Stimulated activated CD8-positive, alpha-beta memory T cell treated with anti-CD3 and anti-CD28 coated beads, Interleukin-15, amount 100 ng/mL, for 48 hours (primary cell): ENCODE measurements around the gene UBE4B.
"Not testable (repeated sequence)": the region's sequence is repeated elsewhere in the genome, so short reads cannot be mapped to it uniquely, and the experiment has no call there.

Experiments used
- DNase-seq, 2 donors: peaks; one replicate each; pipeline ENCODE4 v3.0.0-alpha.2; 2020; ENCODE audit warnings: low read depth in 2 of 2

UBE4B gene

GRCh38 chr1:10210841-10211804, 178.4 kb downstream of the UBE4B start:
- DNase-seq = no peak

- DNase-seq = no peak
Observed at GRCh38 chr1:10211805-10212410, 179.2 kb downstream of the UBE4B start.

- DNase-seq = no peak
Observed at GRCh38 chr1:10212476-10212875, 179.7 kb downstream of the UBE4B start.

- no peak for DNase-seq
Observed at GRCh38 chr1:10213186-10213705, 180.5 kb downstream of the UBE4B start.

- no peak for DNase-seq
Observed at GRCh38 chr1:10216090-10216749, 183.5 kb downstream of the UBE4B start.

- DNase-seq = no peak
Observed at GRCh38 chr1:10217748-10218441, 185.1 kb downstream of the UBE4B start.

DNA sequence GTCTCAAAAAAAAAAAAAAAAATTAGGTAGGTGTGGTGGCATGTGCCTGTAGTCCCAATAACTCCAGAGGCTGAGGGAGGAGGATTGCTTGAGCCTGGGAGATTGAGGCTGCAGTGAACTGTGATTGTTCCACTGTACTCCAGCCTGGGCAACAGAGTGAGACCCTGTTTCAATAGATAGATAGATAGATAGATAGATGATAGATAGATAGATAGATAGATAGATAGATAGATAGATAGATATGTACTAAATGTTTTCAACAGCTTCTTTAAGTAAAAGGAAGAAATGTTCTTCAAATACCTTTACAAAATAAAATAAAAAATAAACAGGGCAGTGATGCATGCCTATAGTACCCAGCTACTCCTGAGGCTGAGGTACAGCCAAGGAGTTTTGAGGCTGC, 187.4 kb downstream of the UBE4B start:
- no peak for DNase-seq

- DNase-seq = not testable (repeated sequence)
Observed at GRCh38 chr1:10220657-10221056, 187.9 kb downstream of the UBE4B start.

DNA sequence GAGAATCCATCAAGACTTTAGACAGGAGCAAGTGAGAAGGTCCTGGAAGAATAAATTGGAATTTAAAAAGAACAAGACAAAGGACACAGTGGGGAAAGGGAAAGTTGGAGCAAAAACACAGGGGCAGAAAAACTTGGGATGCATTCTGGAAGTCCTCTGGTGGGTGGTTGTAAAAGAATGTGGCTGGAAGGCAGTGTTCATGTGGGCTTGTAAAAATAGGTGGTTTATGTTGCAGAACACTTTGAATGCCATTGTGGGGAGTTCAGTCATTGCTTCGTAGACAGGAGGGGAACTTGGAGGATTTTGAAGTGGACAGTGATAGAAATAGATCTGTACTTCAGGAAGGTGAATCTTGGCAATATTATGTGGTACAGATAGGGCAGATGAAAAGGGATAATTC, 192.8 kb downstream of the UBE4B start:
- no peak for DNase-seq

DNA sequence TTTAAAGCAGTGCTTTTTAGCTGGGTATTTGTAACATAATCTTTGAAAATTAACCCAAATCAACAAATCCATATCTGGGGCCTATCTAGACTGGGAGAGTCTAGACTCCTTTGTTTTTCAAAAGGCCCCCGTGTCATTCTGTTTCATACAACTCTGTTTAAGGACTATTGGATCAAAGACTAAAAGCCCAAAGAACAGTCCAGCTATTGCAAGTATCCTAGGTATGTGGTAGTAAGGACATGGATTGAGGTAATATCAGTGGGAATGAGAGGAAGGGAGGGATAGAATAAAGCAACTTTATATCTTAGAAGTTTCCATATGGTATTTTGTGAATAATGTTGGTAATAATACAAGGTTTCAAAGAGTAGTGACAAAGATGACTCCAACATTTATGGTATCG, 195.8 kb downstream of the UBE4B start:
- no peak for DNase-seq

DNA sequence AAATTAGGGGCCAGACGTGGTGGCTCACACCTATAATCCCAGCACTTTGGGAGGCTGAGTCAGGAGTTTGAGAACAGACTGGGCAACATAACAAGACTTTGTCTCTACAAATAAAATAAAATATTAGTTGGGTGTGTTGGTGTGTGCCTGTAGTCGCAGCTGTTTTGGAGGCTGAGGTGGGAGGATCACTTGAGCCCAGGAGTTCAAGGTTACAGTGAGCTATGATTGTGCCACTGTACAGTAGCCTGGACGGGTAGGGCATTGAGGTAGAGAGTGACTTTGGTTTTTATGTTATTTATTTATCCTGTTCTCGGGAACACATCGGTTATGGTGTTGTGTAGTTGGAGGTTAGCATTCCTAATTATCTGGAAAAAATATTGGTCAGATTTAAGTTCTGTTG, 197.1 kb downstream of the UBE4B start:
- no peak for DNase-seq
